Non-pigmented ciliary epithelial cell (primary cell): ENCODE measurements around the gene FCHSD2.
"Not testable (repeated sequence)": the region's sequence is repeated elsewhere in the genome, so short reads cannot be mapped to it uniquely, and the experiment has no call there.

ENCODE experiments used
- DNase-seq: peaks from one replicate; pipeline ENCODE4 v3.0.0-alpha.2; 2010; ENCODE audit warnings: low read depth

FCHSD2 gene

DNA sequence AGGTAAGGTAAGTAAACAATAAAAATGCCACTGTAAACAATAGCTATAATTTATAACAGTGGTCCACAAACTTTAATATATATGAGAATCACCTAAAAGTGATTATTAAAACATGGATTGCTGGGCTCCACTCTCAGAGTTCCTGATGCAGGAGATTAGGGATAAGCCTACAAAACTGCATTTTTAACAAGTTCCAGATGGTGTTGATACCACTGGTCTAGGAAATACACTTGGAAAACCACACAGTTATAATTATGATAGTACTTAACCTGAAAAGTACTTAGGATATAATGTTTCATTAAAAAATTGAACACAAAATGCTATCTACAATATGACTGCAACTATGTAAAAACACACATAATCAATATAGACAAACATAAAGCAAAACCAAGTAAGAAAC, 20.4 kb downstream of the FCHSD2 start:
- DNase-seq = no peak

DNA sequence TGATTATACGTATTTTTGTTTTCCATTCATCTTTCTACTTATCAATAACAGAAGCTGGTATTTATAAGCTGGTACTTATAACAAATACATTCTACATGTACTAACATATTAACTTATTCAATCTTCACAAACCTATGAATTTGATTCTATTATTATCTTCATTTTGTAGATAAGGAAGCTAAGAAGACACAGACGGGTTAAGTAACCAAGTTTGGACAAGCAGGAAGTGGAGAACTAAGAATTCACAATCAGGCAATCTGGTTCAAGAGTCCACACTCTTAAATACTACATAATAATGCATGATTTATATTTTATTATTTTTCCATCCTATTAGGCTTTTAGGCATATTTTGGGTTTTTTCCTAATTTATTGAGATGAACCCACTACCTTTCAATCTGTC, 25.0 kb downstream of the FCHSD2 start:
- DNase-seq = no peak

- no peak for DNase-seq
Observed at GRCh38 chr11:73116636-73117035, 25.5 kb downstream of the FCHSD2 start.

GRCh38 chr11:73114835-73115220, 27.3 kb downstream of the FCHSD2 start:
- no peak for DNase-seq

- DNase-seq = no peak
Observed at GRCh38 chr11:73114110-73114834, 27.8 kb downstream of the FCHSD2 start.

- no peak for DNase-seq
Observed at GRCh38 chr11:73113426-73113825, 28.7 kb downstream of the FCHSD2 start.

GRCh38 chr11:73107597-73107996, 34.5 kb downstream of the FCHSD2 start:
- no peak for DNase-seq

DNA sequence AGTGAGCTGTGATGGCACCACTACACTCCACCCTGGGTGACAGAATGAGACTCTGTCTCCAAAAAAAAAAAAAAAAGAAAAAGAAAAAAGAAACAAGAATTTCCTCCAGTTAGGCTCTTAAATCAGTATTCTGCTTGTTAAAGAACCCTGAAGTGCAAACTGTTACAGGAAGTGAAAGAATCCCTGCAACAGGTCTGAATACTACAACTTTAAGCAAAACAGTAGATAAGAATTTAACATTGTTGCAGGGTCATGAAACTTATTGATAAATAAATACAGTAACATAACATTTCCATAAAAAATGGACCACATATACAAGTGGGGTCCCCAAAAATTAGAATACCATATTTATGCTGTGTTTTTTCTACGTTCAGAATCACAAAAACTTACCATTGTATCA, 35.8 kb downstream of the FCHSD2 start:
- DNase-seq = no peak

- DNase-seq = no peak
Observed at GRCh38 chr11:73100578-73100977, 41.5 kb downstream of the FCHSD2 start.

DNA sequence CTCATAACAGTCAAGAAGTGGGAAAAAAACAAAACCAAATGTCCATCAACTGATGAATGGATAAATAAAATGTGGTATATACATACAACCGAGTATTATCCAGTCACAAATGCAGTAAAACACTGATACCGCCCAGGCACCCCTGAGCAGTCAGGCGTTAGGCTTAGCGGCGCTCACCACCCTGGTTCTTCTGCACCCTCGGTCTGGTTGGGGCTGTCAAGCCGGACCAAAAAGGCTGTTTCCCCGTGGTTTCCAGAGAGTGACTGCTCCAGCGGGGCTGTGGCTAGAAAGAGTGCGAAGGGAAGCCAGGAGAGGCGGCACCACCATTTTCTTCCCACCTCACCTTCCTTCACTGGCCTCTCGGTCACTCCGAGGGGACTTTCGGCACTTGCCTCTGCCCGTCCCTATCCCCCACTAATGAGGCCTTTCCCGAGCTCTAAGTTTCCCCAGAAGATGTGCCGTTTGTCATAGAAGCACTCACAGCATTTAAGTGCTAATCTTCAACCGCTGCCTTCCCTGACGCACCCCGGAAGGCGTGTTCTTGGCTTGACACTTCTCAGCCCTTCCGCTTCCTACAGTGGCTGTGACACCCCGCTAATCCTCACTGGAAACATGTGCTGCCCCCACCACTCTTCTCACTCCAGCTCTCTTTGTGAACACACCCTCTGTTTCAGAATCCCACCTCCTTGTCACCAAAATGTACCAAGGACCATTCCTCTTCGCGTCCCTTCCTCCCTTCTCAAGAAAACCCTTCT, 42.4 kb downstream of the FCHSD2 start:
- DNase-seq = no peak

GRCh38 chr11:73095613-73096012, 46.5 kb downstream of the FCHSD2 start:
- no peak for DNase-seq

DNA sequence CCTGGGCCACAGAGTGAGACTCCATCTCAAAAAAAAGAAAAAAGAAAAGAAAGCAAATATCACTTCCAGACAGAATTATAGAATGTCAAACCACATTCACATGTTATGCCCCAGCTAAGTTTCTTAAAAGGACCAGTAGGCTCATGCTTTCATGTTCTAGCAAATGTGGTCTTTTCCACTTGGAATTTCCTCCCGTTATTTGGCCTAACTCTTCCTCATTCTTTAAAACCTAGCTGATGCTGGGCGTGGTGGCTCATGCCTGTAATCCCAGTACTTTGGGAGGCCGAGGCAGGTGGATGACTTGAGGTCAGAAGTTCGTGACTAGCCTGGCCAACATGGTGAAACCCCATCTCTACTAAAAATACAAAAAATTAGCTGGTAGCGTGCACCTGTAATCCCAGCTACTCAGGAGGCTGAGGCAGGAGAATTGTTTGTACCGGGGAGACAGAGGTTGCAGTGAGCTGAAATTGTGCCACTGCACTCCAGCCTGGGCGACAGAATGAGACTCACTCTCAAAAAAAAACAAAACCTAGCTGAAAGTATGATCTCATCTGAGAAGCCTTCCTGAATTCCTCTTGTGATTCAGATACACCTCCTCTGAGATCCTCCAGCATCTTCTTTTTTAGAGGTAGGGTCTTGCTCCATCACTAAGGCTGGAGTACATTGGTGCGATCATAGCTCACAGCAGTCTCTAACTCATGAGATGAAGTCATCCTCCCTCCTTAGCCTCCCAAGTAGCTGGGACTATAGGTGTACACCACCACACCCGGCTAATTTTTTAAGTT, 50.4 kb downstream of the FCHSD2 start:
- DNase-seq = no peak

DNA sequence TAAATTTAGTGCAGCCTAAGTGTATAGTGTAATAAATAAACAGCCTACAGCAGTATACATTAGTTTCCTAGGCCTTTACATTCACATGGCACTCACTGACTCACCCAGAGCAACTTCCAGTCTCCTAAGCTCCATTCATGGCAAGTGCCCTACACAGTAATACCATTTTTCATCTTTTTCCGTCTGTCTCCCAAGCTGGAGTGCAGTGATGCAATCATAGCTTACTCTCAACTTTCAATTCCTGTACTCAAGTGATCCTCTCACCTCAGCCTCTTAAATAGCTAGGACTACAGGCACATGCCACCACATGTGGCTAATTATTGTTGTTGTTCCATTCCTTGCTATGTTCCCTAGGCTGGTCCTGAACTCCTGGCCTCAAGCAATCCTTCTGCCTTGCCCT, 54.4 kb downstream of the FCHSD2 start:
- DNase-seq = no peak

DNA sequence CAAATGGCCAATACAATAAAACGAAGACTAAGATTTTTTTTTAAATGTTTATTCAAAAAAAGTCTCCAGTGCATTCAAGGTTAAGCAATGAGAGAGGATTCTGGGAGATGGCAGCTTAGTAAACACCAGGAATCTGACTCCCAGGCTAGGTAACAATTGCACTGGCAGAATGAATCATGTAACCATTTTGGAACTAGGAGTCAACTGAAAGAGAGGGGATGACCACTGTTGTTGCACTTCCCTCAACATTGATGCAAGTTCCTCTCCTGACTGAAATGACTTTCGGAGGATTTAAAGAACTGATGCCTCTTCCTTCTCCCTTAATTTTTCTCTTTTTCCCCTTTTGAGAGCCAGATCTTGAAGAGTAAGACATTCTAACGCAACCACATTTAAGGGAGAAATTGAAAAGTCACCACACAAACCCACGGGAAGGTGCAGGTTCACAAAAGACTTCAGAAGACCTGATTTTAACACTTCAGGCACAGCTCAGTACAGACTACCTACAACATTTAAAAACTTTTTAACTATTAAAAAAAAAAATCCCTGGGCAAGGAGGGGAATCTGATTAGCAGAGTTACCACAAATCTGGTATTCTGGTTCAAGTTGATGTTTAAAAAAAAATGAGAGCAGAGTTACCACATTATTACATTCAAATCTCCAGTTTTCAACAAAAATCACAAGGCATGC, 56.8 kb downstream of the FCHSD2 start:
- no peak for DNase-seq

GRCh38 chr11:73078631-73079030, 63.5 kb downstream of the FCHSD2 start:
- DNase-seq = no peak

DNA sequence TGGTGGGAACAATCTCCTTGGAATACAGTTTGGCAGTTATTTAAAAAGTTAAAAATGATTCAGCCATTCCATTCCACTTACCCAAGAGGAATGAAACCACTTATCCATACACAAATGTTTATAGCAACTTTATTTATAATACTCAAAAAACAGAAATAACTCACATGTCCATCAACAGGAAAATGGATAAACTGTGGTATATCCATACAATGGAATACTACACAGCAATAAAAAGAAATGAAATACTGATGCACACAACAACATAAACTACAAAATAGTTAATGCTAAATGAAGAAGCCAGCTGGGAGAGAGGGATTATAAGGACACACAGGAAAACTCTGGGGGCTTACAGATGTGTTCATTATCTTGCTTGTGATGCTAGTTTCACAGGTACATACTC, 64.7 kb downstream of the FCHSD2 start:
- no peak for DNase-seq

DNA sequence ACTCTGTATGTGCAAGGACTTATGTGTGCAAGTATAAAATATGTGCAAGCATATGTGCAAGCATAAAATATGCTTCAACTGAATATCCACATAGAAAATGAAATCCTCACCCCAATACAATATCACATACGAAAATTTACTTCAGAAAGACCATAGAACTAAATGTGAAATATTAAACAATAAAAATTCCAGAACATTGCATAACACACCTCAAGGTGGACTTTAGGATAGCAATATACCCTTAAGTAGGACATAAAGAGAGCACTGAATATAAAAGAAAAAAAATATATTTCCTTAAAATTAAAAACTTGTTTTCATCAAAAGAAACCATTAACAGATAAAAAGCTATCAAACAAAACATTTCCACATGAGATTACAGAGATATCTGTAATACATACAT, 67.8 kb downstream of the FCHSD2 start:
- no peak for DNase-seq

DNA sequence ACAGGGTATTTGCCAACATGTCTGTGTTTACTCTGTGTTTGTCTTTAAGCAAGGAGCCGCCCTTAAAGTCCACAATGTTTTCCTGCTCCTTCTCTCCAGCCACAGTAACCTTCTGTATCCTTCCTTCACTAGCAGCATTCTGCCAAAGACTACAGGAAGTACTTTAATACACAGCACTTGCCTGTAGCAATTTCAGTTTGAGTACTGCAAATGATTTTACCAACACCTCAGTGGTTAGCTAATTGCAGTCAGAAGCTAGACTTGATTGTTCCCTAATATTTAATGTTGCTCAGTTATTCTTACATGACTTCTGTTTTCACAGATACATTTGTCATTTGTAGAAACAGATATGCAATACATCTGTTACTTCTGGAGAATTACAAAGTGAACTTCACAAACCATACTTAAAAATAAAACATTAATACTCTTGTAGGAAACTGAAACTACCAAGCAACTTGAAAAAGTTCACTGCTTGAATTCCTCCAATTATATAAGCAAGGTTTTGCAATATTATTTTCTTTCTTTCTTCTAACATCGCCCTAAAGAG, 69.1 kb downstream of the FCHSD2 start:
- no peak for DNase-seq

DNA sequence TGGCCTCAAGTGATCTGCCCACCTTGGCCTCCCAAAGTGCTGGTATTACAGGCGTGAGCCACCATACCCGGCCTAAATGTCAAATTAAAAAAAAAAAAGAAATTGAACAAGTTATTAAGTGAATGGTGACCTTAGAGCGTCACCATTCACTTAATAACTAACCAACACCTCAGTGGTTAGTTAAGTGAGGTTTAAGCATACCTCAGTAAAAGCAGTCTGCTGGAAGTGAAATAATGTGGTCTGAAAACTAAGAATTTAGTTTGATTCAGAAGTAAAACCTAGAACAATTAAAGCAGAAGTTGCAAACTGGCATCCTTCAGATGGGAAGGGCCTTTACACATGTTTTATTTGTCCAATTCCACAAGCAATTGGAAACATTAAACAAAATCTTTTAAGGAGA, 71.5 kb downstream of the FCHSD2 start:
- no peak for DNase-seq

DNA sequence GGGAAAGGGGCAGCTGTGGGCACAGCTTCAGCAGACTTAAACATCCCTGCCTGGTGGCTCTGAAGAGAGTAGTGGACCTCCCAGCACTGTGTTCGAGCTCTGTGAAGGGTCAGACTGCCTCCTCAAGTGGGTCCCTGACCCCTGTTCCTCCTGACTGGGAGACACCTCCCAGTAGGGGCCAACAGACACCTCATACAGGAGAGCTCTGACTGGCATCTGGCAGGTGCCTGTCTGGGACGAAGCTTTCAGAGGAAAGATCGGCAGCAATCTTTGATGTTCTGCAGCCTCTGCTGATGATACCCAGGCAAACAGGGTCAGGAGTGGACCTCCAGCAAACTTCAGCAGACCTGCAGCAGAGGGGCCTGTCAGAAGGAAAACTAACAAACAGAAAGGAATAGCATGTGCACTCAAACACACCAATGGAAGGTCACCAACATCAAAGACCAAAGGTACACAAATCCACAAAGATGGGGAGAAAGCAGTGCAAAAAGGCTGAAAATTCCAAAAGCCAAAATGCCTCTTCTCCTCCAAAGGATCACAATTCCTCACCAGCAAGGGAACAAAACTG, 80.2 kb downstream of the FCHSD2 start:
- DNase-seq = not testable (repeated sequence)

DNA sequence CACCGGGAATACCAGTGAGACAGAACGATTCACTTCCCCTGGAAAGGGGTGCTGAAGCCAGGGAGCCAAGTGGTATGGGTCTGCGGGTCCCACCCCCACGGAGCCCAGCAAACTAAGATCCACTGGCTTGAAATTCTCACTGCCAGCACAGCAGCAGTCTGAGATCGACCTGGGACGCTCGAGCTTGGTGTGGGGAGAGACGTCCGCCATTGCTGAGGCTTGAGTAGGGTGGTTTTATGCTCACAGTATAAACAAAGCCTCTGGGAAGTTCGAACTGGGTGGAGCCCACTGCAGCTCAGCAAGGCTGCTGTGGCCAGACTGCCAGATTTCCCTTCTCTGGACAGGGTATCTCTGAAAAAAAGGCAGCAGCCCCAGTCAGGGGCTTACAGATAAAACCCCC, 80.7 kb downstream of the FCHSD2 start:
- not testable (repeated sequence) for DNase-seq

DNA sequence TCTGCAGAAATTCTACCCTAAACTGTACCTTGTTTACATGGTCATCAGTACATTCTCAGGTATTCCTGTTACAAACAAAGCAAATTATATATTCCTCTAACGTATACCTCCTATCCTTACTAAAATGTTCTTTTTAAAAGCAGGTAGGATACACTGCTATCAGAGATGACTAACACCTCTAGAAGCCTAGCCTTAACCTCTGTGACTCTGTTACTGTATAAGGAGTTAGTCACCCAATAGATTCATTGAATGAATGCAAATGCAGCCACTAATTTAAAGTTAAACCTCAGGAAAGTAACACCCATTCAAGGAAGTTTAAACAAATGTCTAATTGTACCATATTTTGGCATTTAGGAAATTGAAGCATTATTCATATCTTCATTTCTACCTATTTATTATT, 82.2 kb downstream of the FCHSD2 start:
- DNase-seq = no peak
